NB4 (cell line): ENCODE results near the gene TIFAB.

ENCODE experiments used
- CTCF ChIP-seq: IDR thresholded peaks from one replicate; pipeline ENCODE4 v1.5.1; 2012; ENCODE audit warnings: low read depth, low read length
- MAX ChIP-seq: IDR thresholded peaks from 2 replicates; pipeline ENCODE4 v1.6.1; 2011; ENCODE audit warnings: low read depth, low read length
- MYC ChIP-seq: IDR thresholded peaks from 2 replicates; pipeline ENCODE4 v1.6.1; 2011; ENCODE audit warnings: low read depth, low read length
- POLR2A ChIP-seq: IDR thresholded peaks from 2 replicates; pipeline ENCODE4 v1.6.1; 2011; ENCODE audit warnings: mild to moderate bottlenecking; ENCODE audit not compliant: insufficient read length; ENCODE audit errors: extremely low read depth

GRCh38 chr5:135400866-135401265 lies 51.3 kb downstream of the TIFAB start:
- TF ChIP-seq POLR2A, result no peak
- TF ChIP-seq CTCF, result no peak
- no peak for TF ChIP-seq MYC
- TF ChIP-seq MAX, result no peak
